Activated T-helper 2 cell treated with anti-CD3 and anti-CD28 coated beads, Interferon-gamma antibody, Interleukin-2, Interleukin-4, amounts not matched to agents 10 μg/mL and 5 μg/mL and 100 μg/mL, durations not matched to agents 14 hours and 24 hours and 36 hours (primary cell): ENCODE results near the gene HOXD11. TPM values are rescaled to one million over a fixed set of nuclear protein-coding genes. Genes with fewer than 3 reads are reported as not detected.

Source experiments
- DNase-seq: peaks from one replicate; pipeline ENCODE4 v3.0.0; 2021; ENCODE audit warnings: low spot score
- H3K27ac Mint-ChIP-seq: one replicate; pipeline ENCODE4 v1.8.0; 2021; ENCODE audit warnings: mixed read lengths
- H3K27me3 Mint-ChIP-seq: one replicate; pipeline ENCODE4 v1.8.0; 2021; ENCODE audit warnings: low read depth, mixed read lengths
- H3K36me3 Mint-ChIP-seq: one replicate; pipeline ENCODE4 v1.8.0; 2021; ENCODE audit warnings: low read depth, mixed read lengths
- H3K4me1 Mint-ChIP-seq: one replicate; pipeline ENCODE4 v1.8.0; 2021; ENCODE audit warnings: low read depth, mixed read lengths
- H3K4me3 Mint-ChIP-seq: one replicate; pipeline ENCODE4 v1.8.0; 2021; ENCODE audit warnings: low read depth, mild to moderate bottlenecking, moderate library complexity, mixed read lengths
- H3K9me3 Mint-ChIP-seq: one replicate; pipeline ENCODE4 v1.8.0; 2021; ENCODE audit warnings: mixed read lengths
- intact Hi-C: fragments of 100-400 bp; cut with micrococcal nuclease; formaldehyde crosslinking; loops from one replicate; pipeline ENCODE4 v1.15.1; 2023
- total RNA-seq: library from RNA; stranded (reverse); gene quantifications from 2 replicates; pipeline ENCODE4 v1.2.3, GENCODE V29; 2022

The HOXD11 gene
- total RNA-seq, 1 donor from 2014 or later: not detected

GRCh38 chr2:176109192-176109901 is 2.3 kb downstream of the HOXD11 start:
- DNase-seq: no peak
- Mint-ChIP-seq H3K9me3 (no peaks in the 10 kb centered on the region), H3K27ac (no peak overlapping the region), H3K4me1 (peaks cover 6% of the 10 kb centered on the region), H3K36me3 (peaks cover 4% of the 10 kb centered on the region), H3K27me3 (peaks cover 82% of the 10 kb centered on the region), H3K4me3 (no peak overlapping the region)
- intact Hi-C loops: no loop called here

DNA sequence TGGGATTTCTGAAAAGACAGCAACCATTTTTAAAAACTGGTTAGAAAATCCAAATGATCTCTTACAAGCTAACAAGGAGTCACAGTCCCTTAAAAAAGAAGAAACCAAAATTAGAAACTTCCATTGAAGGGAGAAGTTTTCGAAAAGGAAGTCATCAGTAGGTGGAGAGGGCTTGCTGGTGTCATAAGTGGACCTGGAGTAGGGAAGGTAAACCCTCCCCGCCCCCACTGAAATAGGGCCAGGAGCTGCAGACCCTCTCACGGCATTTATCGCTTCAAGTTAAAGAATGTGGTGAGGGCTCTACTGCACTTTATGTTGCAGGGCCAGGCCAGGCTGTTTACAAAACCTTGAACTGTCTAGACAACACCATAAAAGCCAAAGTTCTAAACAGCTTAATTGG is 2.9 kb downstream of the HOXD11 start:
- intact Hi-C loops: loop anchor here (2.0 kb wide), 3 partner anchors 13 to 31 kb away; partner anchors contain the start of gene HOXD8
- no peak overlapping the region for H3K27ac Mint-ChIP-seq
- H3K4me1 Mint-ChIP-seq: peaks cover 6% of the 10 kb centered on the region

DNA sequence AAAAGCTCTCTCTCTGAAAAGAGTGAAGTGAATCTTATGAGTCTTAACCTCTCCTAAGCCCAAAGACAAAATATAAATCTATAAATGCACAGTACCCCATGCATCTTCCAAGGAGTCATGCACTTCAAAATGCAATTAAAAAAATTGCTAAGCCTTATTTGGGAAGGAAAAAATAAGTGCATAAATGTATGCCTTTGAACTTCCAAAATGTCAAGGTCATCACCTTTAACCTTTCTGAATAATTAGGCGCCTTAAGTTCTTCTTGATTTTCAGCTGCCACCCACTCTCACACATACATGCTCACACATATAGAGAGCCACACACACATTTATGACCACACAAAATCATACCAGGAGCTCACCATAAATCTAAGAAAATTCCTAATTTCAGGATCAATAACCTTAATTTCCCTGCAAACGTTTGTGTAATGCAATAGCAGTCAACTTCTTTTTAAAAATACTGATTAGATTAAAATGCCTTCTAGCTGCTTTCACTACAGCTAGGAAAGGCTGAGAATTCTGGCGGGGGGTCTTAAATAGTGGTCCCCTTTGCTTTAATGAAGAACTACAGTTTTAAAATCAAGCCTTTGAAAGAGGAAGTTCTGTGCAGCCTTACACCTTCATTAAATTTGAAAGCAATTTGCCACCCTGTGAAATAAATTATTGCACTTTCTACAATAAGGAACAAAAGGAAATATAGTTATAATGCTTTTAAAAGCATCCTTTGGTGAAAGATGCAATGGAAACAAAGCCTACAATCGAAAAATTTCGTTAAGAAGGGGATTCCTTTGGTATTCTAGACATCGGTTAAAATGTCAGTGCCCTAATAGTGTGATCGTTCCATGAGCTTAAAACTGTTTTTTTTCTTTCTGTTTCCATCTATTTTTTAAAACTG is 3.6 kb downstream of the HOXD11 start:
- peaks cover 74% of the 10 kb centered on the region for H3K27me3 Mint-ChIP-seq
- intact Hi-C loops: loop anchor here (2.0 kb wide), 3 partner anchors 14 to 32 kb away; partner anchors contain the start of gene HOXD8

More for the DNA sequence above, 2.9 kb downstream of the HOXD11 start:
- Mint-ChIP-seq H3K36me3 (peaks cover 4% of the 10 kb centered on the region), H3K27me3 (peaks cover 78% of the 10 kb centered on the region), H3K9me3 (no peaks in the 10 kb centered on the region), H3K4me3 (no peak overlapping the region)
- no peak for DNase-seq

GRCh38 chr2:176111309-176111663 is 4.2 kb downstream of the HOXD11 start:
- peaks cover 4% of the 10 kb centered on the region for H3K4me1 Mint-ChIP-seq
- no peaks in the 10 kb centered on the region for H3K9me3 Mint-ChIP-seq
- peaks cover 73% of the 10 kb centered on the region for H3K27me3 Mint-ChIP-seq
- H3K36me3 Mint-ChIP-seq: peaks cover 4% of the 10 kb centered on the region
- no peak overlapping the region for H3K27ac Mint-ChIP-seq
- intact Hi-C loops: loop anchor here (2.0 kb wide), 3 partner anchors 14 to 32 kb away; partner anchors contain the start of gene HOXD8
- H3K4me3 Mint-ChIP-seq: no peak overlapping the region
- no peak for DNase-seq

More for the DNA sequence above, 3.6 kb downstream of the HOXD11 start:
- H3K36me3 Mint-ChIP-seq: peaks cover 4% of the 10 kb centered on the region
- no peaks in the 10 kb centered on the region for H3K9me3 Mint-ChIP-seq
- DNase-seq: no peak
- no peak overlapping the region for H3K27ac Mint-ChIP-seq
- no peak overlapping the region for H3K4me3 Mint-ChIP-seq
- peaks cover 6% of the 10 kb centered on the region for H3K4me1 Mint-ChIP-seq

GRCh38 chr2:176111846-176112374 is 4.8 kb downstream of the HOXD11 start:
- Mint-ChIP-seq H3K9me3 (no peaks in the 10 kb centered on the region), H3K36me3 (peaks cover 4% of the 10 kb centered on the region), H3K27me3 (peaks cover 77% of the 10 kb centered on the region), H3K27ac (no peak overlapping the region), H3K4me3 (no peak overlapping the region), H3K4me1 (peaks cover 3% of the 10 kb centered on the region)
- intact Hi-C loops: loop anchor here (2.0 kb wide), 3 partner anchors 15 to 33 kb away; partner anchors contain the start of gene HOXD8
- no peak for DNase-seq

DNA sequence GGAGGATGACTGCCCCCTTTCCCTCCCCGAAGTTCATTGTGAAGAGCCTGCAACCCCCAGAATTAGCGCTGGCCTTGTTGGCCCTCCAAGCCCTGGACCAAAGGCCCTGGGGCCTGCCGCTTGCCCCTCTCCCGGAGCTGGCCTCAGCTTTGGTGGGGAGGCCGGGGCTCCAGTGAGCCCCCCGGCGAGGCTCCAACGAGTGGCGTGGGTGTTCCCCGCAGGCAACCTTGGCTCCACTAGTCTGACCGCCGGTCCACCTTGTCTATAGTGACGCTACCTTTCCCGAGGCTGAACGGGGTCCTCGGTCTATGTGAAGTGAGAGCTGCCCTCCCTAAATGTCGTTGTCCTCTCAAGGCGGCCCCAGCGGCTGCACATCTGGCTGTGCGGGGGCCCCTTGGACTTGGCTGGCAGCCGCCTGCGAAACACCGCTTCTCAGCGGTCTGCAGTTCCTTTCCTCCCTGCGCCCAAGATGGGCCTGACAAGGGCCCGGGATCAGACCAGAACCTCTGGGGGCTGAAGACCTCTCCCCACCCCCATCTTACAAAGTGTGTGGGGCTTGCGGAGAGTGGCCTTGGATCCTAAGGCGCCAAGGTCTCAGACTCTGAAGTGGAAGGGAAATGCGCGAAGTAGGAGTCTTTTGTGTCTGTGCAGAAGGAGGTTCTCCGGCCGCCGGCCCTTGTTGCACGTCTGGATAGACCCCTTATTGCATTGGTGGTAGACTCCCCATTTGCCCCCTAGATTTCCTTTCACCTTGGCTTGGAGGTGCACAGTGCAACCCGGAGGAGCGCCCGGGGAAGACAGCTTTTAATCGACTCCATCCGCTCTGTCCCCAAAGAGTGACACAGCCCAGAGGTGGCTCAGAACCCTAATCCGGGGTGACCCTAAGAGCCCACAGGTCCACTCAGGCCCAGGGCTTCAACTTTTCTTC is 5.6 kb downstream of the HOXD11 start:
- peaks cover 78% of the 10 kb centered on the region for H3K27me3 Mint-ChIP-seq
- H3K27ac Mint-ChIP-seq: no peak overlapping the region

DNA sequence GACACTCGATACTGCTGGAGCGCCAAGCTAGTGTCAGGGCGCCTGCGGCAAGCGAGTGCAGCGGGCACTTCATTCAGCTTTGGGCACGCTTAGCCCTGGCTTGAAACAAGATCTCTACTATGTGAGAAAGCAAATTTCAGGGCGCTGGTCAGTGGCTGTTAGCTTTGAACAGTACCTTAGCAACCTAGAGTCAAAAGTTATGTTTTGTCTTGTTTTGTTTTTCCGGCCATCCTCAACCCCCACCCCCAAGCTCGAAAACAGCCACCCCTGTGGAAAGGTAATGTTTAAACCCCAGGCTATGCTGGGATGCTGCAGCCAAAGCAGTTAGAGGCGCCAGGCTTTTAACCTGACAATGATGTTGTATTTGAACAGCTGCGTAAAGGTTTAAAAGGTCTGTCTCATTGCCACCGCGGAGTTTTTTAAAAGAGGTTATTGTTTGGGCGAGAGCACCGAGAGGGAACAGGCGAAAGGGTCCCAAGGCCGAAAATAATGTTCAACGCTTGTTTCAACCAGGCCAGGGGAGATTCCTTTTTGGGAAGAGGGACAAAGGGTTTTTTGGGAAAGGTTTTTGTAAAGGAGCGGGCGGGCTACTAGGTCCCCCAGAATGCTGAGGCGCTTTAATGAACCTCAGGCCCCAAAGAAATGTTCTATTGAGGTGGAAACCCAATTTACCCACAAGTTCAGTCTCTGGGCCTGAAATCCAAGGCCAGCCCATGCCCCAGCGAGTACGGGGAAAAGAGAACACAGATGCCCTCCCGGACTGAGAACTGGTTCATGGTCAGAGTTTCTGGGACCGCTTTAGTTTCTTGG is 7.2 kb downstream of the HOXD11 start:
- intact Hi-C loops: no loop called here
- peaks cover 7% of the 10 kb centered on the region for H3K4me1 Mint-ChIP-seq

More for the DNA sequence above, 5.6 kb downstream of the HOXD11 start:
- peaks cover 3% of the 10 kb centered on the region for H3K4me1 Mint-ChIP-seq
- no peak overlapping the region for H3K4me3 Mint-ChIP-seq
- intact Hi-C loops: no loop called here
- no peaks in the 10 kb centered on the region for H3K9me3 Mint-ChIP-seq
- H3K36me3 Mint-ChIP-seq: peaks cover 4% of the 10 kb centered on the region
- DNase-seq: no peak

DNA sequence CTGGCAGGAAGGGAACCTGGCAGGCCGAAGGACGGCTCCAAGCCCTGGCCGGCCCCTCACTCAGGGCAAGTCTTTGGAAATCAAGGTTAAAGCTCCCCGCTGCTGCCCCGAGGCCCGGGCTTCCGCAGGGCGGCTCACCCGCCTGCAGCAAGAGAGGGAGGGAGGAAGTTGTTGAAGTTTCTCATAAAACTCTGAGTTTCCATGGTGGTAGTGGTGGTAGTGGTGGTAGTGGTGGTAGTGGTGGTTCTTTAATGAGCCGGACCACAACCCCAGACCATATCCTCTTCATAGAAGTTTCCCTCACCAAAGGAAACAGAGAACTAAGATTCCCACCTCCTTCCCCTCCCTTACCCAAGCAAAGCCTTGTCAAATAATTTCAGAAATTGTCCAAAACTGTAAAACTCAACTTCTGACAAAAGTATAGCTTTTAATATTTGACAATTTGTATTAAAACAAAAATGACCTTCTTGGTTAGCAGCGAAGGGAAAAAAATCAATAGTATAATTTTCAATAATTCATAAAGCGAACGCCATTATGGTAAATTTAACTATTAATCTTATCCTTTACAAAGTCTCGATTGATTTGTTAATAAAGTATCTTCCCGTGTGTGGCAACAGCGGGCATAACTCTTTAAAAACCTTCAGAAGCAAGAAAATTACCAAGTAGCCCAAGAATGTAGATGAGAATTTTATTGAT is 8.0 kb downstream of the HOXD11 start:
- intact Hi-C loops: no loop called here
- H3K27me3 Mint-ChIP-seq: peaks cover 83% of the 10 kb centered on the region
- peaks cover 7% of the 10 kb centered on the region for H3K4me1 Mint-ChIP-seq
- no peaks in the 10 kb centered on the region for H3K9me3 Mint-ChIP-seq
- H3K27ac Mint-ChIP-seq: no peak overlapping the region
- H3K4me3 Mint-ChIP-seq: no peak overlapping the region
- H3K36me3 Mint-ChIP-seq: no peaks in the 10 kb centered on the region
- DNase-seq: no peak

More for the DNA sequence above, 7.2 kb downstream of the HOXD11 start:
- peaks cover 2% of the 10 kb centered on the region for H3K36me3 Mint-ChIP-seq
- H3K27me3 Mint-ChIP-seq: peaks cover 83% of the 10 kb centered on the region
- H3K27ac Mint-ChIP-seq: no peak overlapping the region
- H3K4me3 Mint-ChIP-seq: no peak overlapping the region
- DNase-seq: no peak
- H3K9me3 Mint-ChIP-seq: no peaks in the 10 kb centered on the region

GRCh38 chr2:176115883-176116813 is 9.1 kb downstream of the HOXD11 start, which contains the start of gene HOXD10:
Gene HOXD10 (plus strand): TSS chr2:176116778. CDS start chr2:176116834, 56 bp downstream.
- intact Hi-C loops: no loop called here
- Mint-ChIP-seq H3K4me1 (peaks cover 6% of the 10 kb centered on the region), H3K36me3 (no peaks in the 10 kb centered on the region)

DNA sequence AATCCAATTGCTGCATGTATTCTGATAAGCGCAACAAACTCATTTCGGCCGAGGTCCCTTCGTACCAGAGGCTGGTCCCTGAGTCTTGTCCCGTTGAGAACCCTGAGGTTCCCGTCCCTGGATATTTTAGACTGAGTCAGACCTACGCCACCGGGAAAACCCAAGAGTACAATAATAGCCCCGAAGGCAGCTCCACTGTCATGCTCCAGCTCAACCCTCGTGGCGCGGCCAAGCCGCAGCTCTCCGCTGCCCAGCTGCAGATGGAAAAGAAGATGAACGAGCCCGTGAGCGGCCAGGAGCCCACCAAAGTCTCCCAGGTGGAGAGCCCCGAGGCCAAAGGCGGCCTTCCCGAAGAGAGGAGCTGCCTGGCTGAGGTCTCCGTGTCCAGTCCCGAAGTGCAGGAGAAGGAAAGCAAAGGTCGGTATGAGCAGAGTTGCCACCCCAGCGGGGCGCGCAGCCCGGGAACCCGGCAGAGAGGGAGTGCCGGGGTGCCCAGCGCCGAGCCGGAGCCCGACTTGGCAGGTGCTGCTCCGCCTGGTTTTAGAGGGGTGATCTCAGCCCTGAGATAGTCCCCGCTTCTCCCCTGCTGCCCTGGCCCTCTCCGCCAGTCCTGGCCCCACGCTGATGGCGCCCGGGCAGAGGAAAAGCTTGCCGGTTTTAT is 10.2 kb downstream of the HOXD11 start:
- H3K27ac Mint-ChIP-seq: no peak overlapping the region
- H3K4me1 Mint-ChIP-seq: peaks cover 4% of the 10 kb centered on the region
- H3K9me3 Mint-ChIP-seq: no peaks in the 10 kb centered on the region
- no peaks in the 10 kb centered on the region for H3K36me3 Mint-ChIP-seq
- no peak for DNase-seq
- H3K27me3 Mint-ChIP-seq: peaks cover 78% of the 10 kb centered on the region
- intact Hi-C loops: no loop called here
- no peak overlapping the region for H3K4me3 Mint-ChIP-seq

More at GRCh38 chr2:176115883-176116813, 9.1 kb downstream of the HOXD11 start, which contains the start of gene HOXD10:
- Mint-ChIP-seq H3K27ac (no peak within 1 kb of the TSS), H3K9me3 (no peaks in the 10 kb centered on the region), H3K27me3 (peaks cover 85% of the 10 kb centered on the region), H3K4me3 (no peak within 1 kb of the TSS)
- DNase-seq: no peak
